Duodenal mucosa (tissue), 2 donors: ENCODE measurements around the gene PCDHGA1.
"Not testable (repeated sequence)": the region's sequence is repeated elsewhere in the genome, so short reads cannot be mapped to it uniquely, and the experiment has no call there.

Source experiments
- H3K27ac ChIP-seq: one replicate; pipeline ENCODE4 v1.7.0; 2013; ENCODE audit warnings: low read depth, low read length
- H3K27me3 ChIP-seq, 2 donors: one replicate each; pipeline ENCODE4 v1.7.0; 2013; ENCODE audit warnings: low read length in 2 of 2, control low read depth in 1 of 2; ENCODE audit not compliant: insufficient read depth in 2 of 2, control insufficient read depth in 1 of 2
- H3K36me3 ChIP-seq, 2 donors: one replicate each; pipeline ENCODE4 v1.7.0; 2013; ENCODE audit warnings: low read length in 2 of 2, control low read depth in 1 of 2; ENCODE audit not compliant: insufficient read depth in 2 of 2, control insufficient read depth in 1 of 2
- H3K4me1 ChIP-seq, 2 donors: one replicate each; pipeline ENCODE4 v1.7.0; 2013; ENCODE audit warnings: low read length in 2 of 2, control low read depth in 1 of 2; ENCODE audit not compliant: insufficient read depth in 2 of 2, control insufficient read depth in 1 of 2
- H3K4me3 ChIP-seq, 2 donors: one replicate each; pipeline ENCODE4 v1.7.0; 2013; ENCODE audit warnings: low read length in 2 of 2, low read depth in 1 of 2
- H3K9ac ChIP-seq, 2 donors: one replicate each; pipeline ENCODE4 v1.7.0; 2013; ENCODE audit warnings: low read length in 2 of 2, low read depth in 1 of 2
- H3K9me3 ChIP-seq, 2 donors: one replicate each; pipeline ENCODE4 v1.7.0; 2013; ENCODE audit warnings: low read length in 2 of 2, control low read depth in 1 of 2; ENCODE audit not compliant: control insufficient read depth in 1 of 2

Gene PCDHGA1

DNA sequence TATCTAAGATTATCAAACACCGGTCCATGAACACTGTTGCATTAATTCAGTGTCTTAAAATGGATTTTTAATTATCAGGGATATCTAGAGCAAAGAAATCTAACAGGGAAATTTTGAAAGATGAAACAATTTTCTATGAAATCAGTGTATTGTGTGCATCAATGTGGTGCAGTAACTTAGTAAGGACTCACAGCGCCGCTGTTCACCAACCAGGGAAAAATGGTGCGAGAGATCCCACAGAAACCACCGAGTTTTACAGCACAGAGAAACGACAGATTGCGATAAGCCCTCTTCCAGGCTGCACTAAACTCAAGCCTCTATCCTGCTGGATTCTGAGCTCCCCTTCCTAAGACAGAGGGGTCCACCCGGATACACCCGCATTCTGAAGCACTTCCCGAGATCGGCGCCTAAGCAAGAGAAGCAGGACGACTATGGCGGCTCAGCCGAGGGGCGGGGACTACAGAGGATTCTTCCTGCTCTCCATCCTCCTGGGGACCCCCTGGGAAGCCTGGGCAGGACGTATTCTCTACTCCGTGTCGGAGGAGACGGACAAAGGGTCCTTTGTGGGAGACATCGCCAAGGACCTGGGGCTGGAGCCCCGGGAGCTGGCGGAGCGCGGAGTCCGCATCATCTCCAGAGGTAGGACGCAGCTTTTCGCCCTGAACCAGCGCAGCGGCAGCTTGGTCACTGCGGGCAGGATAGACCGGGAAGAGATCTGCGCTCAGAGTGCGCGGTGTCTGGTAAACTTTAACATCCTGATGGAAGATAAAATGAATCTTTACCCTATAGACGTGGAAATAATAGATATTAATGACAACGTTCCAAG is 52.4 kb downstream of the PCDHGA1 start, which contains the start of gene PCDHGA7:
Gene PCDHGA7, plus strand, starts transcription at position 274 of the 826 bp plus-strand sequence. Its CDS starts 158 bp downstream, at position 432.
- Histone ChIP-seq H3K9ac (no peak within 1 kb of the TSS), H3K36me3 (no peaks in the 10 kb centered on the region), H3K4me1 (no peaks in the 10 kb centered on the region), H3K4me3 (peak within 1 kb of the TSS; percentile 25 to 43), H3K27me3 (peaks cover 0 to 5% of the 10 kb centered on the region in 2 donors), H3K27ac (no peak within 1 kb of the TSS), H3K9me3 (peaks cover 11 to 24% of the 10 kb centered on the region in 2 donors)

DNA sequence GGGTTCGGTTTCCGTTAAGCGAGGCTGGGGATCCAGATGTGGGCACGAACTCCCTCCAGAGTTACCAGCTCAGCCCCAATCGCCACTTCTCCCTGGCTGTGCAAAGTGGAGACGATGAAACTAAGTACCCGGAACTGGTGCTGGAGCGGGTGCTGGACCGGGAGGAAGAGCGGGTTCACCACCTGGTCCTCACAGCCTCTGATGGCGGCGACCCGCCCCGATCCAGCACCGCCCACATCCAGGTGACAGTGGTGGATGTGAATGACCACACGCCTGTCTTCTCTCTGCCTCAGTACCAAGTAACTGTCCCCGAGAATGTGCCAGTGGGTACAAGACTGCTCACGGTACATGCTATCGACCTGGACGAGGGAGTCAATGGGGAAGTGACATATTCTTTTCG is 53.0 kb downstream of the PCDHGA1 start:
- peak overlapping the region; percentile 23 to 43 for H3K4me3 ChIP-seq

DNA sequence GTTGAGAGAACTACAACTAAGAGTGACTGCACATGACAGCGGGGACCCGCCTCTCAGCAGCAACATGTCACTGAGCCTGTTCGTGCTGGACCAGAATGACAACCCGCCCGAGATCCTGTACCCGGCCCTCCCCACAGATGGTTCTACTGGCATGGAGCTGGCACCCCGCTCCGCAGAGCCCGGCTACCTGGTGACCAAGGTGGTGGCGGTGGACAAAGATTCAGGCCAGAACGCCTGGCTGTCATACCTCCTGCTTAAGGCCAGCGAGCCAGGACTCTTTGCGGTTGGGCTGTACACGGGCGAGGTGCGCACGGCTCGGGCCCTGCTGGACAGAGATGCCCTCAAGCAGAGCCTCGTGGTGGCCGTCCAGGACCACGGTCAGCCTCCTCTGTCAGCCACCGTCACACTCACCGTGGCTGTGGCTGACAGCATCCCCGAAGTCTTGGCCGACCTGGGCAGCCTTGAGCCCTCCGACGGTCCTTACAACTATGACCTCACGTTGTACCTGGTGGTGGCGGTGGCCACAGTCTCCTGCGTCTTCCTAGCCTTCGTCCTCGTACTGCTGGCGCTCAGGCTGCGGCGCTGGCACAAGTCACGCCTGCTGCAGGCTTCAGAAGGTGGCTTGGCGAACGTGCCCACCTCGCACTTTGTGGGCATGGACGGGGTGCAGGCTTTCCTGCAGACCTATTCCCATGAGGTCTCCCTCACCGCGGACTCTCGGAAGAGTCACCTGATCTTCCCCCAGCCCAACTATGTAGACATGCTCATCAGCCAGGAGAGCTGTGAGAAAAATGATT is 54.4 kb downstream of the PCDHGA1 start:
- no peak overlapping the region for H3K27ac ChIP-seq
- no peak overlapping the region for H3K4me3 ChIP-seq
- H3K4me1 ChIP-seq, result no peaks in the 10 kb centered on the region
- H3K36me3 ChIP-seq, result no peaks in the 10 kb centered on the region
- H3K27me3 ChIP-seq, result peaks cover 0 to 5% of the 10 kb centered on the region in 2 donors
- no peak overlapping the region for H3K9ac ChIP-seq
- H3K9me3 ChIP-seq, result peaks cover 22 to 38% of the 10 kb centered on the region in 2 donors

More for the DNA sequence above, 53.0 kb downstream of the PCDHGA1 start:
- Histone ChIP-seq H3K27ac (no peak overlapping the region), H3K9ac (no peak overlapping the region), H3K27me3 (peaks cover 0 to 5% of the 10 kb centered on the region in 2 donors), H3K9me3 (peaks cover 13 to 27% of the 10 kb centered on the region in 2 donors), H3K36me3 (no peaks in the 10 kb centered on the region), H3K4me1 (no peaks in the 10 kb centered on the region)

DNA sequence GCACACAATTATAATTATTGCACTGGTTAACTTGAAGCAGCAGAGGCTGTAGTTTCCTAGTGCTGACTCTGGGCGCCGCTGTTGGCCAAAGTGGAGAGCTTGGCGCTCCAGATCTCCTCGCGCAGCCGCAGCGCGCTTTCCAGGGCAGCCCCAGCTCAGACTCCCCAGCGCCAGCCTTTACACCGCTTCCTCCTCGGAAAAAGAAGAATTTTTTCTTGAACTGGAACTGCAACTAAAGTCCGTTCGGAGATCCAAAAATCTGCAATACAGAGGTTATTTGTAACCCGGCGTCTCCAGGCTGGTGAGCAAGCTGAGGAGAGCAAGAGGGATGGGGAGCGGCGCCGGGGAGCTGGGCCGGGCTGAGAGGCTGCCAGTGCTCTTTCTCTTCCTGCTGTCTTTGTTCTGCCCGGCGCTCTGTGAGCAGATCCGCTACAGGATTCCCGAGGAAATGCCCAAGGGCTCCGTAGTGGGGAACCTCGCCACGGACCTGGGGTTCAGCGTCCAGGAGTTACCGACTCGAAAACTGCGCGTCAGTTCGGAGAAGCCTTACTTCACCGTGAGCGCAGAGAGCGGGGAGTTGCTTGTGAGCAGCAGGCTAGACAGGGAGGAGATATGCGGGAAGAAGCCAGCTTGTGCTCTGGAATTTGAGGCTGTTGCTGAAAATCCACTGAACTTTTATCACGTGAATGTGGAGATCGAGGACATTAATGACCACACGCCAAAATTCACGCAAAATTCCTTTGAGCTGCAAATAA is 57.4 kb downstream of the PCDHGA1 start, which contains the start of gene PCDHGB4:
Gene PCDHGB4, plus strand, starts transcription at position 142 of the 755 bp plus-strand sequence. Its CDS starts 187 bp downstream, at position 329.
- not testable (repeated sequence) for H3K9ac ChIP-seq, H3K4me1 ChIP-seq, H3K36me3 ChIP-seq, H3K27ac ChIP-seq, H3K4me3 ChIP-seq, H3K27me3 ChIP-seq
- H3K9me3 ChIP-seq, result peaks cover 27 to 41% of the 10 kb centered on the region in 2 donors

DNA sequence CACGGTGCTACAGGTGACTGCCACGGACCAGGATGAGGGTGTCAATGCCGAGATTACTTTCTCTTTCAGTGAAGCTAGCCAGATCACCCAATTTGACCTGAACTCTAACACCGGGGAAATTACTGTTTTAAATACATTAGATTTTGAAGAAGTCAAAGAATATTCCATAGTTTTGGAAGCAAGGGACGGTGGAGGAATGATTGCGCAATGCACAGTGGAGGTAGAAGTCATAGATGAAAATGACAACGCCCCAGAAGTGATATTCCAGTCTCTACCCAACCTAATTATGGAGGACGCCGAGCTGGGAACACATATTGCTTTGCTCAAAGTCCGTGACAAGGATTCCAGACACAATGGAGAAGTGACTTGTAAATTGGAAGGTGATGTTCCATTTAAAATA is 58.3 kb downstream of the PCDHGA1 start:
- no peak overlapping the region for H3K9ac ChIP-seq
- peaks cover 33 to 43% of the 10 kb centered on the region in 2 donors for H3K9me3 ChIP-seq
- peaks cover 0 to 5% of the 10 kb centered on the region in 2 donors for H3K27me3 ChIP-seq
- no peak overlapping the region for H3K27ac ChIP-seq
- no peak overlapping the region for H3K4me3 ChIP-seq
- no peaks in the 10 kb centered on the region for H3K4me1 ChIP-seq
- no peaks in the 10 kb centered on the region for H3K36me3 ChIP-seq

DNA sequence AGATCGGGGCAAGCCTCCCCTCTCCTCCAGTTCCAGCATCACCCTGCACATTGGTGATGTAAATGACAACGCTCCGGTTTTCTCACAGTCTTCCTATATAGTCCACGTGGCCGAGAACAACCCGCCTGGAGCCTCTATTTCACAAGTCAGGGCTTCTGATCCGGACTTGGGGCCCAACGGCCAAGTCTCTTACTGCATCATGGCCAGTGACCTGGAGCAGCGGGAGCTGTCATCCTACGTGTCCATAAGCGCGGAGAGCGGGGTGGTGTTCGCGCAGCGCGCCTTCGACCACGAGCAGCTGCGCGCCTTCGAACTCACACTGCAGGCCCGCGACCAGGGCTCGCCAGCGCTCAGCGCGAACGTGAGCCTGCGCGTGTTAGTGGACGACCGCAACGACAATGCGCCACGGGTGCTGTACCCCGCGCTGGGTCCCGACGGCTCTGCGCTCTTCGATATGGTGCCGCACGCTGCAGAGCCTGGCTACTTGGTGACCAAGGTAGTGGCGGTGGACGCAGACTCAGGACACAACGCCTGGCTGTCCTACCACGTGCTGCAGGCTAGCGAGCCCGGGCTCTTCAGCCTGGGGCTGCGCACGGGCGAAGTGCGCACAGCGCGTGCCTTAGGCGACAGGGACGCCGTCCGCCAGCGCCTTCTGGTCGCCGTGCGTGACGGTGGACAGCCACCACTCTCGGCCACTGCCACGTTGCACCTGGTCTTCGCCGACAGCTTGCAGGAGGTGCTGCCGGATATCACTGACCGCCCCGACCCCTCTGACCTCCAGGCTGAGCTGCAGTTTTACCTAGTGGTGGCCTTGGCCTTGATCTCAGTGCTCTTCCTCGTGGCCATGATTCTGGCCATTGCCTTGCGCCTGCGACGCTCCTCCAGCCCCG is 59.1 kb downstream of the PCDHGA1 start:
- no peaks in the 10 kb centered on the region for H3K4me1 ChIP-seq
- peaks cover 39 to 47% of the 10 kb centered on the region in 2 donors for H3K9me3 ChIP-seq
- H3K9ac ChIP-seq, result no peak overlapping the region
- no peak overlapping the region for H3K27ac ChIP-seq
- H3K27me3 ChIP-seq, result peaks cover 0 to 5% of the 10 kb centered on the region in 2 donors
- H3K36me3 ChIP-seq, result no peaks in the 10 kb centered on the region
- H3K4me3 ChIP-seq, result no peak overlapping the region

DNA sequence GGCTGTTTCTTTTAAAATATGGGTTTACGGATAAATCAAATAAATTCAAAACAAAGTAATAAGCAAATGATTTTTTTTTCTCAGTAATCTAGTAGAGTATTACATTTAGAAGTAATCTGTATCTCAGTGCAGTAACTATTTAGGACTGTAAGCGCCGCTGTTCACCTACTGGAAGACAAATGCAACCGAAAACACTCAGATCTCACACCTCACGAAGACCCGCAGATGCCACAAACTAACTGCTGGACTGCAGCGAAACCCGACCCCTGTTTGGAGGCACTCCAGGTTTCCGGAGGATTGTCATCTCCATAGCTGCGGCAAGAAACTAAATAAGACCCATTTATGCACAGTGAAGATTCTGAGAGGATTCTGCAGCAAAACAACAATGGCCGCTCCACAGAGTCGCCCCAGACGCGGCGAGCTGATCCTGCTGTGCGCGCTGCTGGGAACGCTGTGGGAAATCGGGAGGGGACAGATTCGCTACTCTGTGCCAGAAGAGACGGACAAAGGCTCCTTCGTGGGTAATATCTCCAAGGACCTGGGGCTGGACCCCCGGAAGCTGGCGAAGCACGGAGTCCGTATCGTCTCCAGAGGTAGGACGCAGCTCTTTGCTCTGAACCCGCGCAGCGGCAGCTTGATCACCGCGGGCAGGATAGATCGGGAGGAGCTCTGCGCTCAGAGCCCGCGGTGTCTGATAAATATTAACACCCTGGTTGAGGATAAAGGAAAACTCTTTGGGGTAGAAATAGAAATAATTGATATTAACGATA is 62.3 kb downstream of the PCDHGA1 start, which contains the start of gene PCDHGA8:
Gene PCDHGA8, plus strand, starts transcription at position 205 of the 770 bp plus-strand sequence. Its CDS starts 181 bp downstream, at position 386.
- H3K4me1 ChIP-seq, result no peaks in the 10 kb centered on the region
- peaks cover 36 to 38% of the 10 kb centered on the region in 2 donors for H3K9me3 ChIP-seq
- no peaks in the 10 kb centered on the region for H3K36me3 ChIP-seq
- no peak within 1 kb of the TSS for H3K9ac ChIP-seq
- H3K4me3 ChIP-seq, result no peak within 1 kb of the TSS
- no peaks in the 10 kb centered on the region for H3K27me3 ChIP-seq
- H3K27ac ChIP-seq, result no peak within 1 kb of the TSS

DNA sequence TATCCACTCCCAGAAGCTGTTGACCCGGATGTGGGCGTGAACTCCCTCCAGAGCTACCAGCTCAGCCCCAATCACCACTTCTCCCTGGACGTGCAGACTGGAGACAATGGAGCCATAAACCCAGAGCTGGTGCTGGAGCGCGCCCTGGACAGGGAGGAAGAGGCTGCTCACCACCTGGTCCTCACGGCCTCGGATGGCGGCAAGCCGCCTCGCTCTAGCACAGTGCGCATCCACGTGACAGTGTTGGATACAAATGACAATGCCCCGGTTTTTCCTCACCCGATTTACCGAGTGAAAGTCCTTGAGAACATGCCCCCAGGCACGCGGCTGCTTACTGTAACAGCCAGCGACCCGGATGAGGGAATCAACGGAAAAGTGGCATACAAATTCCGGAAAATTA is 63.0 kb downstream of the PCDHGA1 start:
- Histone ChIP-seq H3K4me3 (no peak overlapping the region), H3K36me3 (no peaks in the 10 kb centered on the region), H3K9me3 (peaks cover 34 to 36% of the 10 kb centered on the region in 2 donors), H3K9ac (no peak overlapping the region), H3K27me3 (no peaks in the 10 kb centered on the region), H3K4me1 (no peaks in the 10 kb centered on the region), H3K27ac (no peak overlapping the region)
